ENCODE measurements around the gene ATF6.

ATF6 gene

DNA sequence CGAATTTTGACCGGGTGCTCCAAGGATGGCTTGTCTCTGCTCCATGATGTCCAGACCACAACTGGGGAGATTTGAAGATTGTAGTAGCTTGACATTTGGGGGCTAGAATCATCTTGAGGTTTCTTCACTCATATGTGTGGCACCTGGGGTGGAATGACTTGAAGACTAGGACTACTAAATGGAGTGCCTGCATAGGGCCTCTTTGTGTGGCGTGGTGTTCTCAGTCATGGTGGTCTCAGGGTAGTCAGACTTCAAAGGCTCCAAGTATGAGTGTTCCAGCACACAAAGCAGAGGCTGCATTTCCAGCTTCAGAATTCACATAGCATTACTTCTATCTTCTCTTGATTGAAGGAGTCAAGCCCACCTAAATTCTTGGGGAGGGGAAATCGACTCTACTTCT, 16.8 kb downstream of the ATF6 start:
- no peak for DNase-seq (ENCODE audit: extremely low read depth, low read depth)
- TF ChIP-seq CTCF (IDR thresholded peaks at IDR 0.05; ENCODE audit: low read depth, low read length) = no peak

DNA sequence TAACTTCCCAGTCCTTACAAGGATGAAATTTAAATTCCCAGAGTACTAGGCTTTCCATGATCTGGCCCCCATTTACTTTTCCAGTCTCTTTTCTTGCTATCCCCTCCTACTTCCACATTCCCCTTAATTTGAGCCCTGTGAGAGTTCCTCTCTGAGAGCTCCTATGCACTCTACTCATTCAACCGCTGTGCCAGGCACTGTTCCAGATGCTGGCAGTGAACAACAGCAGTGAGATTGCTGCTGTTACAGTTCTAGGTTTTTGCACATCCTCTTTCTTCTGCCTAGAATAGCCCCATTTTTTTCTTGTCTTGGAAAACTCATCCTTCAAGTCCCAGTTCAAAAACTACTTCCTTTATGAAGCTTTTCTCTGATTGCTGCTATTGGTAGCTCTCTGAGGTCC, 18.8 kb downstream of the ATF6 start:
- no peak for DNase-seq (ENCODE audit: extremely low read depth, low read depth)
- TF ChIP-seq CTCF (IDR thresholded peaks at IDR 0.05; ENCODE audit: low read depth, low read length) = no peak

- DNase-seq (ENCODE audit: extremely low read depth, low read depth) = no peak
- no peak for TF ChIP-seq CTCF (IDR thresholded peaks at IDR 0.05; ENCODE audit: low read depth, low read length)
These were observed 21.2 kb downstream of the ATF6 start for GRCh38 chr1:161787355-161787754.

DNA sequence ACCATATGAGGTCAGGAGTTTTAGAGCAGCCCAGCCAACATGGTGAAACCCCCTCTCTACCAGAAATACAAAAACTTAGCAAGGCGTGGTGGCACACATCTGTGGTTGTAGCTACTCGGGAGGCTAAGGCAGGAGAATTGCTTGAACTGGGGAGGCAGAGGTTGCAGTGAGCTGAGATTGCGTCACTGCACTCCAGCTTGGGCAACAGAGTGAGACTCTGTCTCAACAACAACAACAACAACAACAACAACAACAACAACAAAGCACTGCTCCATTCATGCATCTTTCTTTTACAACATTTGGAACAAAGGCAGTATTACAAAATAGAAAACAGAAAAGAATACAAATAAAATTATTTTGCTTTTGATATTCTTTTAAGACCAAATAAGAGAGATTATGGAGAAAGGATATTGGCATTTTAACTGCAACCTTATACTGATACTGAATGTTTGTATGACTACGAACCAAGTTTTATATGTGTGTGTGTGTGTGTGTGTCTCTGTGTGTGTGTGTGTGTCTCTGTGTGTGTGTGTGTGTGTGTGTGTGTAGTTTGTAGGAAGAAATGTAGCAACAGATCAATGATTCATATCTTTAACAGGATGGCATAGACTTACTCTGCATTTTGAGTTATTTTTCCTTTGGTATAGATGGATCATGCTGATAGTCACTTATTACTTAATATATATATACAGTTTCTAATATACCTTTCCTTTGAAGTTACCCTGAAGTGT, 24.6 kb downstream of the ATF6 start:
- TF ChIP-seq CTCF (IDR thresholded peaks at IDR 0.05; ENCODE audit: low read depth, low read length) = no peak
- DNase-seq (ENCODE audit: extremely low read depth, low read depth) = no peak

DNA sequence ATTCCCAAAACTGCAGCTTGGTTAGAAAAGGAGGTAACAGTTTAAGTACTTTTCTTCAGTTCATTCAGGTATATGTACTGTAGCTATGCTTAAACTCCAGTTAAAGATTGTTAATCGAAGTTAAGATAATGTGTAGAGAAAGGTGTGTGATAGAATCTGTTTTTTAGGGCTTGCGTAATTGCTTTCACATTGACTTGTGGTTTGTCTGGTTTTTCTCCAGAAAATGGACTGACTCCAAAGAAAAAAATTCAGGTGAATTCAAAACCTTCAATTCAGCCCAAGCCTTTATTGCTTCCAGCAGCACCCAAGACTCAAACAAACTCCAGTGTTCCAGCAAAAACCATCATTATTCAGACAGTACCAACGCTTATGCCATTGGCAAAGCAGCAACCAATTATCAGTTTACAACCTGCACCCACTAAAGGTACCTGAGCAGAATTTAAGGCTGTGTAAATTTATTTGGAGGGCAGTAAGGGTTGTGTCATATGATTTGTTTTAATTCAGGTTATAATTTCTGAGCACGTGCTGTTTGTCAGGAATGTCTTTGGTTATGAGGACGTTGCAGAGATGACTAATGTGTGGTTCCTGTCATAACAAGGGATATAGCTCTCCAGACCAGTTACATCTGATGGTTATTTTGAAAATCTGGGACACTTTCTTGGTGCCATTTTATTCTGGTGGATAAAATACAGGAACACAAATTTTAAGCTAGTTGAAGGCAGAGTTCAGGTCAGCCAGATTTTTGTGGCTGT, 26.0 kb downstream of the ATF6 start:
- DNase-seq (ENCODE audit: extremely low read depth, low read depth) = no peak
- TF ChIP-seq CTCF (IDR thresholded peaks at IDR 0.05; ENCODE audit: low read depth, low read length) = no peak

GRCh38 chr1:161792740-161793139, 26.6 kb downstream of the ATF6 start:
- DNase-seq (ENCODE audit: extremely low read depth, low read depth) = peak; percentile 49
- TF ChIP-seq CTCF (IDR thresholded peaks at IDR 0.05; ENCODE audit: low read depth, low read length) = peak; percentile 44

DNA sequence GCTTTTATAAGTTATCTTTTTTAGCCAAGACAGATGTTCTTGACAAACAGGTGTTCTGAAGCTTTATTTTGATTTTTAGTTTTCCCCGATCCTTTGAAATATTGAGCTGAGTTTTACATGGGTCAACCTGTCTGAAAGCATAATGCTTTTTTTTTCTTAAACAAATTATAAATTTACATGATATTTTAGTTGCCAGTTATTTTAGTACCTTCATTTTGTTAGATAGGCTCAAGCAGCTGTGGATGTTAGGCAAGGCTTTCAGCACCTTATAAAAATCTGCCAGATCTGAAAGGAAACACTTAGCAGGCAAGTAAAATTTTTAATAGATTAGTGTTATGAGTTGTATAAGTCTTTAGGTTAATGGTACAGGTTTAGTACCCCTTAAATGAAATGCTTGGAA, 33.7 kb downstream of the ATF6 start:
- no peak for DNase-seq (ENCODE audit: extremely low read depth, low read depth)
- TF ChIP-seq CTCF (IDR thresholded peaks at IDR 0.05; ENCODE audit: low read depth, low read length) = no peak
